Stimulated activated naive CD4-positive, alpha-beta T cell (primary cell): Measurements from ENCODE around the gene ZFP64.
A peak's percentile ranks its signal among the peaks of the same experiment; 100 is the strongest.
"Not testable (repeated sequence)": the region's sequence is repeated elsewhere in the genome, so short reads cannot be mapped to it uniquely, and the experiment has no call there.

ENCODE experiments used
- DNase-seq, 6 experiments: peaks; one replicate each; lab custom pipeline; 2025; lab: John Stamatoyannopoulos, UW

The ZFP64 gene

GRCh38 chr20:52191132-52191915, at the start of gene ZFP64:
ZFP64 (minus strand) TSS chr20:52191779; CDS start chr20:52191636, 143 bp downstream.
- DNase-seq = peak; percentile 52 to 95 (median 80)

- DNase-seq = no peak
Measured at GRCh38 chr20:52240802-52241201, 49.2 kb upstream of the ZFP64 start.

GRCh38 chr20:52239102-52239501, 47.5 kb upstream of the ZFP64 start:
- no peak for DNase-seq

GRCh38 chr20:52236292-52236691, 44.7 kb upstream of the ZFP64 start:
- DNase-seq = no peak

- no peak for DNase-seq
Measured at GRCh38 chr20:52235129-52235528, 43.5 kb upstream of the ZFP64 start.

GRCh38 chr20:52234302-52235045, 42.9 kb upstream of the ZFP64 start:
- no peak for DNase-seq

- DNase-seq = no peak
Measured at GRCh38 chr20:52231230-52231746, 39.7 kb upstream of the ZFP64 start.

GRCh38 chr20:52230409-52230808, 38.8 kb upstream of the ZFP64 start:
- DNase-seq = no peak

GRCh38 chr20:52229346-52229745, 37.8 kb upstream of the ZFP64 start:
- not testable (repeated sequence) for DNase-seq

GRCh38 chr20:52226370-52226769, 34.8 kb upstream of the ZFP64 start:
- DNase-seq = no peak

GRCh38 chr20:52224920-52225319, 33.3 kb upstream of the ZFP64 start:
- no peak for DNase-seq

GRCh38 chr20:52221362-52221761, 29.8 kb upstream of the ZFP64 start:
- not testable (repeated sequence) for DNase-seq

GRCh38 chr20:52220891-52221290, 29.3 kb upstream of the ZFP64 start:
- DNase-seq = not testable (repeated sequence)

- DNase-seq = no peak
Measured at GRCh38 chr20:52219441-52219840, 27.9 kb upstream of the ZFP64 start.

GRCh38 chr20:52217689-52218395, 26.3 kb upstream of the ZFP64 start:
- DNase-seq = no peak

GRCh38 chr20:52213995-52214394, 22.4 kb upstream of the ZFP64 start:
- DNase-seq = no peak

- DNase-seq = no peak
Measured at GRCh38 chr20:52212943-52213342, 21.4 kb upstream of the ZFP64 start.

- DNase-seq = no peak
Measured at GRCh38 chr20:52210037-52210990, 18.7 kb upstream of the ZFP64 start.

GRCh38 chr20:52209154-52209571, 17.6 kb upstream of the ZFP64 start:
- no peak for DNase-seq

- no peak for DNase-seq
Measured at GRCh38 chr20:52207020-52207810, 15.6 kb upstream of the ZFP64 start.
